H1 (cell line): ENCODE data around the gene FOXD2. TPM values are rescaled to one million over a fixed set of nuclear protein-coding genes. Genes with fewer than 3 reads are reported as not detected.

Experiments
- BRCA1 ChIP-seq: IDR thresholded peaks from 2 replicates; pipeline ENCODE4 v1.6.1; 2012; ENCODE audit warnings: low read depth, low read length, improper control_type of control experiment
- CBX5 ChIP-seq: fragments of 300-800, 300-1000 bp; sonication (generic); IDR thresholded peaks from 2 replicates; pipeline ENCODE4 v1.7.1; 2016; ENCODE audit warnings: antibody characterized with exemption, low read length, low read depth
- CHD7 ChIP-seq: fragments of 300-600 bp; sonication (generic); IDR thresholded peaks from 2 replicates; pipeline ENCODE4 v1.7.1; 2012; ENCODE audit warnings: low read length, moderate library complexity, mild to moderate bottlenecking, inconsistent platforms; ENCODE audit not compliant: insufficient replicate concordance
- FOSL1 ChIP-seq: IDR thresholded peaks from 2 replicates; pipeline ENCODE4 v1.6.1; 2011; ENCODE audit warnings: mild to moderate bottlenecking, low read depth, low read length, moderate library complexity; ENCODE audit not compliant: insufficient read depth
- RXRA ChIP-seq: IDR thresholded peaks from 2 replicates; pipeline ENCODE4 v1.6.1; 2011; ENCODE audit warnings: low read depth, mild to moderate bottlenecking, low read length, moderate library complexity; ENCODE audit not compliant: insufficient read depth
- SIX5 ChIP-seq: IDR thresholded peaks from 2 replicates; pipeline ENCODE4 v1.6.1; 2011; ENCODE audit warnings: mild to moderate bottlenecking, low read depth, low read length
- polyA plus RNA-seq, 7 experiments: library from polyadenylated mRNA; depleted of rRNA in 3 of 7; stranded (reverse) in 5 of 7; unstranded in 2 of 7; fragments of >200 nt in 5 of 7; fragments of 200-250 nt in 2 of 7; gene quantifications; 1 replicate in 5 of 7; 2 replicates in 1 of 7; 4 replicates in 1 of 7; pipeline versions ENCODE4 v1.2.1 to v1.2.3, GENCODE V29; 2011 to 2013; ENCODE audit warnings: missing spikeins in 2 of 7, mixed read lengths in 2 of 7
- total RNA-seq: library from RNA; stranded (reverse); fragmentation: NEBNext Ultra II Directional; extraction: Animal tissue kit (Norgen Biotek cat#: 25700); gene quantifications from 2 replicates; pipeline ENCODE4 v1.2.1, GENCODE V29; 2021

The FOXD2 gene
- total and polyA plus RNA-seq, 2 of the 8 experiments (the other 6 are each of a cell fraction or from before 2014, with no cell fraction given) = not detected

- no peak for TF ChIP-seq CHD7
- no peak for TF ChIP-seq SIX5
- no peak for TF ChIP-seq CBX5
- no peak for TF ChIP-seq BRCA1
- no peak for TF ChIP-seq FOSL1
- TF ChIP-seq RXRA = no peak
- TF ChIP-seq, all 59 proteins: peak for 0
These were observed 35.3 kb upstream of the FOXD2 start (continued) for GRCh38 chr1:47402591-47402990.
